Stimulated activated CD4-positive, alpha-beta T cell treated with anti-CD3 and anti-CD28 coated beads, TNF-alpha, amount 100 ng/mL, for 4 hours (primary cell): ENCODE results near the gene CAMSAP2.
"Not testable (repeated sequence)": the region's sequence is repeated elsewhere in the genome, so short reads cannot be mapped to it uniquely, and the experiment has no call there.

Source experiments
- DNase-seq, 3 experiments: peaks; one replicate each; pipeline ENCODE4 v3.0.0-alpha.2; 2020; ENCODE audit warnings: low read depth in 3 of 3

CAMSAP2 gene

GRCh38 chr1:200784576-200784975 lies 45.9 kb downstream of the CAMSAP2 start:
- no peak for DNase-seq

DNA sequence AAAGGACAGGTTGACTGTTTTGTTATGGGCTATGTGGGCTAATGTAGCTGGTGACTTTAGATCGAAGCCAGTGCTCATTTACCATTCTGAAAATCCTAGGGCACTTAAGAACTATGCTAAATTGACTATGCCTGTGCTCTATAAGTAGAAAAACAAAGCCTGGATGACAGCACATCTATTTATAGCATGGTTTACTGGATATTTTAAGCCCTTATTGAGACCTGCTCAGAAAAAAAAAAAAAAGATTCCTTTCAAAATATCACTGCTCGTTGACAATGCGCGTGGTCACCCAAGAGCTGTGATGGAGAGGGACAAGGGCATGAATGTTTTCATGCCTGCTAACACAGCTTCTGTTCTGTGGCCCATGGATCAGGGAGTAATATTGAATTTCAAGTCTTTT lies 48.1 kb downstream of the CAMSAP2 start:
- DNase-seq = no peak

GRCh38 chr1:200787896-200788387 lies 49.2 kb downstream of the CAMSAP2 start:
- DNase-seq = no peak

GRCh38 chr1:200791012-200791411 lies 52.3 kb downstream of the CAMSAP2 start:
- not testable (repeated sequence) for DNase-seq

GRCh38 chr1:200793677-200794076 lies 55.0 kb downstream of the CAMSAP2 start:
- no peak for DNase-seq

GRCh38 chr1:200794506-200795065 lies 55.9 kb downstream of the CAMSAP2 start:
- DNase-seq = no peak

- no peak for DNase-seq
Measured at GRCh38 chr1:200795156-200795555, 56.5 kb downstream of the CAMSAP2 start.

DNA sequence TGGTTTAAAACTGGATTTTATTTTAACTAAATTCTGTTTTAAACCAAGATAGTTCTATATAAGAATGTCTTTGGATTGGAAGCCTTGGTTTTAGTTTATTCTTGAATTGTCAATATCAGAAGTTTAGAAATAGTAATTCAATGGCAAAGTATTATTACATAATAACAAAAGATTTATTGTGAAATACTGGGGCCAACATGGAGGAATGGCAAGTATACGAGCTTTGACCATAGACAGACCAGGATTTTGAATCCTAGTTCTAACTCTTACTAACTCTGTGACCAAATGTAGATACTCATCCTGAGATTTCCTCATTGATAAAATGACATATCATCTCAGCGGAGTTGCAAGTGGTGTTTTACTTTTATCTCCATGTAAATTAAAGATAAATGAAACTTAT lies 63.3 kb downstream of the CAMSAP2 start:
- no peak for DNase-seq

GRCh38 chr1:200802865-200803512 lies 64.3 kb downstream of the CAMSAP2 start:
- DNase-seq = peak; percentile 43 to 58 (median 54)

DNA sequence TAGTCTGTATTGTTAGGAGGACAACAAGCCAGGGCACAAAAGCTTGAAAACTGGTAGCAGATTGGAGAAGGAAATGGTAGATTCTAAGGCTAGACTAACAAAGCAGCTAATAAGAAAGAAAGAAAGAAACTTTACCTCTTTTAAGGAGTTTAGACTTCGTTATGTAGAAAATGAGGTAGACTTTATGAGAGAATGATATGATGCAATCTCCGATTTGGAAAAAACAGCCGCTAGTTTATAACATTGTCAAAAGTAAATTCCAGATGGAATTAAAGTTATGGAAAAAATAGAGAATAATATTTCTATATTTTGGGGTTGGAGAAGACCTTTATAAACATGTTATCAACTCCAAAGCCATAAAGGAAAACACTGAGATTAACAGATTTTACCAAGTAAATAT lies 67.0 kb downstream of the CAMSAP2 start:
- no peak for DNase-seq

GRCh38 chr1:200808846-200809245 lies 70.2 kb downstream of the CAMSAP2 start:
- DNase-seq = no peak

DNA sequence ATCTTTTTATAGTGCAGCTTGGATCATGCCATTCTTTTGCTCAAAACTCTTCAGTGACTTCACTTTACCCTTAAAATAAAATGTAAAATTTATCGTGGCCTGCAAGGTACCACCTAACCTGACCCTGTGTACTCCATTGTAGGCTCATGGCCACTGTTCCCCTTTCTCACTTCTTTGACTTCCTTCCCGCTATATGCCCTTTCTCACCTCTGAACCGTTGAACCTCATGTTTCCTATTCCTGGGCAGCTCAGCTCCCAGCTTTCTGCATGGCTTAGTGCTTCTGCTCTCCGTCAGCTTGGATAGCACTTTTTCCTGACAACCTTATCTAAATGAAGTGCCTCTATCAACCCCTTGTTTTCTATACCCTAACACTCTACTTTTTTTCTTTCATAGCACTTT lies 73.0 kb downstream of the CAMSAP2 start:
- no peak for DNase-seq

DNA sequence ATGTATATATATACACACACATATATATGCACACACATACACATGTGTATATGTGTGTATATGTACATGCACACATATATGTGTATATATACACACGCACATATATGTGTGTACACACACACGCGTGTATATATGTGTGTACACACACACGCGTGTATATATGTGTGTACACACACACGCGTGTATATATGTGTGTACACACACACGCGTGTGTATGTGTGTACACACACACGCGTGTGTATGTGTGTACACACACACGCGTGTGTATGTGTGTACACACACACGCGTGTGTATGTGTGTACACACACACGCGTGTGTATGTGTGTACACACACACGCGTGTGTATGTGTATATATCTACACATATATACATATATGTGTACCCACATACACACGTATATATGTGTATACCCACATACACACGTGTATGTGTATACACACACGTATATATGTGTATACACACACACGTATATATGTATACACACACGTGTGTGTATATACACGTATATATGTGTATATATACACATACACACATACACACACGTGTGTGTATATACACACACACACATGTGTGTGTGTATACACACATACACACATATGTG lies 78.0 kb downstream of the CAMSAP2 start:
- DNase-seq = not testable (repeated sequence)

DNA sequence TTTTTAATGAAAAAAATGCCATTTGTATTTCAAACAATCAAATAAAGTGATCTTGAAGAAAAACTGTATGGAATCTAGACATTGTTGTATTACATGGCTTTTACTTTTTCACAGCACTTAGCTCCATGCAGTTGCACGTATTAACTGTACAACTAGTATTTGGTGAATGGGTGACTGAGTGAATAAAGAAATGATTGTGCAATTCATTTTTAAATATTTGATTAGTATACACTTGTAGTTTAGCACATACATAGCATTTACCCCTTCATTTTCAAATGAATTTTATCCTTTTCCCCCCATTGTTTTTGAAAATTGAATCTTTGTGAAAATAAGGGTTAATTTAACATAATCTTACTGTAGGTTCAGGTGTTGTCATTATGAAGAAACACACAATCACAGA lies 79.6 kb downstream of the CAMSAP2 start:
- DNase-seq = no peak

- no peak for DNase-seq
Measured at GRCh38 chr1:200819726-200820125, 81.0 kb downstream of the CAMSAP2 start.

GRCh38 chr1:200831091-200831490 lies 92.4 kb downstream of the CAMSAP2 start:
- DNase-seq = no peak

DNA sequence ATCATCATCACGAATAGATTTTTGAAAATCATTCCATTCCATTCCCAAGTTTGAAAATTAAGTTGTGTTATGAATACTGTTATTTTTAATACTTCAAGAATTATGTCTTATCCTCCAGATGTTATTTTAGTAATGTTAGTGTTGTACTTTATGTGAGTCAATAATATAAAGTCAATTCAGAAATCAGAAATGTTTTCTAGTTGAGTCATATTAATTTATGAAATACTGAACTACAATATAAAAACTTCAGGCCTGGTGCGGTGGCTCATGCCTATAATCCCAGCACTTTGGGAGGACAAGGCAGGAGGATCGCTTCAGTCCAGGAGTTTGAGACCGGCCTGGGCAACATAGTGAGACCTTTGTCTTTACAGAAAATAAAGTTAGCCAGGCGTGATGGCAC lies 95.7 kb downstream of the CAMSAP2 start:
- no peak for DNase-seq

GRCh38 chr1:200836213-200836612 lies 97.5 kb downstream of the CAMSAP2 start:
- DNase-seq = no peak

GRCh38 chr1:200837931-200838571 lies 99.4 kb downstream of the CAMSAP2 start:
- DNase-seq = no peak

DNA sequence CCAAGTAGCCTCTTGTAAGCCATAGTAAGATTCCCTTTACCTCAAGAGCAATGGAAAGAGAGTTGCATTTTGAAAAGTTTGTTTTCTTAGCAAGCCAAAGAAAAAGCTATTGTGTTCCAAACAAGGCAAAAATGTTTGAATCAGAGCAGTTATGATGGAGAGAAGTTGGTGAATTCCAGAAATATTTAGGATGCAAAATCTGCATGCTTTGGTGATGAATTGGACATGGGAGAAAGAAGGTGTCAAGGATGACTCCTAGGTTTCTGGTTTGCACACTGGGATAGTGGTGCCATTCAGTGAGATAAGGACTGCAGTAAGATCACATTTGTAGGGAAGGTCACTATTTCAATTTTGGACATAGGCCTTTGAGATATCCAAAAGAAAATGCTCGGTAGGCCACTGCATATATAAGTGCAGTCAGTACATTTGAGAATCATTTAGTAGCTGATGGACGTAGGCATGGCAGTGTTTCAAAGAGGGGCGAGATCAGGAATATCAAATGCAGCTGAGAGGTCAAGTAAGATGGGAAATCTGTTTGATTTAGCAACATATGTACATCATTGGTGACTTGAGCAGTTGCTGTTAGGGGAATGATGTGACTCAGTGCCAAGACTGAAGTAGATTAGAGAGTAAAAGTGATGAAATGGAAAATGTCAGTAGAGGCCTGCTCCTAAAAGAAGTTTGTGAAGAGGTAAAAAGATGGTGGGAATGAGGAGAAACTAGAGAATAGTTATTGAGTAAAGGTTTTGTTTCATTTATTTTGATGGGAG lies 100.2 kb downstream of the CAMSAP2 start:
- no peak for DNase-seq

- no peak for DNase-seq
Measured at GRCh38 chr1:200845360-200845759, 106.7 kb downstream of the CAMSAP2 start.

- no peak for DNase-seq
Measured at GRCh38 chr1:200846398-200846797, 107.7 kb downstream of the CAMSAP2 start.
